ENCODE results near the gene KDM4D.

GRCh38 chr11:94926271-94926625, 47.3 kb upstream of the KDM4D start:
- TF ChIP-seq ZFP3 (CRISPR knock-in tag; IDR thresholded peaks at IDR 0.05): no peak
- TF ChIP-seq TCF4 (CRISPR knock-in tag; IDR thresholded peaks at IDR 0.05; ENCODE audit: borderline replicate concordance): no peak
- TF ChIP-seq PATZ1 (CRISPR knock-in tag; IDR thresholded peaks at IDR 0.05; ENCODE audit: borderline replicate concordance): no peak
- no peak for TF ChIP-seq PPARA (CRISPR knock-in tag; IDR thresholded peaks at IDR 0.05; ENCODE audit: borderline replicate concordance)
- no peak for TF ChIP-seq ZNF8 (CRISPR knock-in tag; IDR thresholded peaks at IDR 0.05)
- TF ChIP-seq RARB (CRISPR knock-in tag; IDR thresholded peaks at IDR 0.05): no peak
- TF ChIP-seq ZFP30 (CRISPR knock-in tag; IDR thresholded peaks at IDR 0.05): no peak
- TF ChIP-seq ARNTL (CRISPR knock-in tag; IDR thresholded peaks at IDR 0.05; ENCODE audit: borderline replicate concordance, low read depth): no peak
- no peak for TF ChIP-seq ZC3H10 (CRISPR knock-in tag; IDR thresholded peaks at IDR 0.05)
- TF ChIP-seq ESRRG (CRISPR knock-in tag; IDR thresholded peaks at IDR 0.05): no peak

Data from SK-N-SH treated with all-trans-retinoic acid at 6 μM for 48 hours (cell line).